Fibroblast of lung (primary cell): ENCODE measurements around the gene ARRB2.

ENCODE experiments used
- CTCF ChIP-seq, 2 donors: IDR thresholded peaks in 1 of 2; conservative IDR thresholded peaks in 1 of 2; 1 replicate in 1 of 2; 2 replicates in 1 of 2; pipeline ENCODE4 v1.5.1; 2011 to 2012; ENCODE audit warnings: low read length in 2 of 2, control low read depth in 1 of 2, inconsistent platforms in 1 of 2, low read depth in 1 of 2, mild to moderate bottlenecking in 1 of 2
- EZH2 ChIP-seq: IDR thresholded peaks from 2 replicates; pipeline ENCODE4 v1.5.1; 2012; ENCODE audit warnings: low read length, control low read depth, mild to moderate bottlenecking; ENCODE audit errors: missing control alignments

- TF ChIP-seq CTCF (conservative IDR thresholded peaks at IDR 0.05 in 1 of 2, IDR thresholded peaks at IDR 0.05 in 1 of 2; ENCODE audit: low read depth in 1 of 2, low read length in 2 of 2) (no peak), EZH2 (no peak)
Observed at GRCh38 chr17:4719684-4720221, 9.3 kb downstream of the ARRB2 start.
